Activated naive CD4-positive, alpha-beta T cell treated with anti-CD3 and anti-CD28 coated beads, Interleukin-2, amount 10 ng/mL, durations not matched to agents 7 days and 5 days (primary cell): ENCODE measurements around the gene NAPA.

Source experiments
- CTCF ChIA-PET: fragments of 350-600 bp; sonication (Branson Sonifier 250); formaldehyde crosslinking; loops from one replicate; lab custom pipeline; 2021; ENCODE audit warnings: antibody characterized with exemption; lab: Charles Lee
- DNase-seq: peaks from one replicate; pipeline ENCODE4 v3.0.0-alpha.2; 2020
- H3K27ac Mint-ChIP-seq: one replicate; pipeline ENCODE4 v1.8.0; 2021; ENCODE audit warnings: mild to moderate bottlenecking, moderate library complexity, mixed read lengths
- H3K27me3 Mint-ChIP-seq: one replicate; pipeline ENCODE4 v1.8.0; 2021; ENCODE audit warnings: mild to moderate bottlenecking, mixed read lengths
- H3K36me3 Mint-ChIP-seq: one replicate; pipeline ENCODE4 v1.8.0; 2021; ENCODE audit warnings: mixed read lengths
- H3K4me1 Mint-ChIP-seq: one replicate; pipeline ENCODE4 v1.8.0; 2021; ENCODE audit warnings: mixed read lengths
- H3K4me3 Mint-ChIP-seq: one replicate; pipeline ENCODE4 v1.8.0; 2021; ENCODE audit warnings: mild to moderate bottlenecking, moderate library complexity, mixed read lengths
- H3K9me3 Mint-ChIP-seq: one replicate; pipeline ENCODE4 v1.8.0; 2021; ENCODE audit warnings: mixed read lengths

NAPA gene

DNA sequence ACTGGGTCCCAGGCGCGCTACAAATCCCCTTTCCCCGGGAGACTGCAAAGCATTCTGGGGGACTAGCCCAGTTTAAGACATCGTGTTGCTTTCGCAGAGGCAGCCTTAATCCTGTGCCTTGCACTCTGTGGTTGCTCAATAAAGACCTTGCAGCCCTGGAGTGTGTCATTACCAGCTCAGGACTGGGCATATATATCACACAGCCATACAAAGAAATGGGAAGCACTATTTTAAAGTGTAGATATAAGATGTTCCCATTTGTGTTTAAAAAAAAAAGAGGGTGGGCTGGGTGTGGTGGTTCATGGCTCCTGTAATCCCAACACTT lies 11.1 kb downstream of the NAPA start:
- H3K9me3 Mint-ChIP-seq: no peaks in the 10 kb centered on the region
- H3K27ac Mint-ChIP-seq: no peak overlapping the region
- H3K36me3 Mint-ChIP-seq: peaks cover 21% of the 10 kb centered on the region
- H3K4me3 Mint-ChIP-seq: no peak overlapping the region
- DNase-seq: no peak
- no peaks in the 10 kb centered on the region for H3K27me3 Mint-ChIP-seq
- CTCF ChIA-PET: no interaction called here
- H3K4me1 Mint-ChIP-seq: no peaks in the 10 kb centered on the region

DNA sequence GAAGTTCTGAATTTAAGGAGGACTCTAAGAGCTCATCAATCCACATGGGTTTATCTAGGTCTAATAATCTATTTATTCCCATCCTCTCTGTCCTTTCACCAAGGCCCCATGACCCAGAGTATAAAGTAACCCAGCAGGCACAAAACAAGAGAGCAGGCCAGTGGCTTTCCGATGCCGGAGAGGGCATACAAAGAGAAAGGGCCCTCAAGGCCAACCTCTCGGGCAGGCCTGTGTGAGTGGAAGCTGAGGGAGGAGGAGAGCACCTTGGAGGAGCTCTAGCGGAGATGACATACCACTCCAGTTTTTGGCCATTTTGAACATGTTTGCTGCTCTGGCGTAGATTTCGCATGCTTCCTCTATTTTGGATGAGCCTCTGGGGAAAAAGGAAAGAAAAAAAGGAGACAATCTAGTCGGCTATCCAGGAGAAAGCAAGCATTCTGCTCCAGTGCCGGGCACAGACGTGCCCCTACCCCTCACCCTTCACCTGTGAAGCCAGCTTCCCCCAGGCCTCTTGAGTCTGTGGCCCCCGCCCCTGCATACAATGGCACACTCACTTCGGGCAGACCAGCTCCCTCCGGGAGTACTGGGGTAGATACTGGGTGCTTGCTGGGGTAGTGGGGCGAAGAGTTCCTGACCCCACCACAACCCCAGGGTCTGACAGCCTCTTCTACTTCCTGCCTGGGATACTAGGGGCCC lies 11.6 kb downstream of the NAPA start:
- CTCF ChIA-PET: no interaction called here
- Mint-ChIP-seq H3K9me3 (no peaks in the 10 kb centered on the region), H3K27me3 (no peaks in the 10 kb centered on the region), H3K36me3 (peaks cover 21% of the 10 kb centered on the region), H3K4me3 (no peak overlapping the region), H3K27ac (no peak overlapping the region), H3K4me1 (no peaks in the 10 kb centered on the region)
- no peak for DNase-seq

DNA sequence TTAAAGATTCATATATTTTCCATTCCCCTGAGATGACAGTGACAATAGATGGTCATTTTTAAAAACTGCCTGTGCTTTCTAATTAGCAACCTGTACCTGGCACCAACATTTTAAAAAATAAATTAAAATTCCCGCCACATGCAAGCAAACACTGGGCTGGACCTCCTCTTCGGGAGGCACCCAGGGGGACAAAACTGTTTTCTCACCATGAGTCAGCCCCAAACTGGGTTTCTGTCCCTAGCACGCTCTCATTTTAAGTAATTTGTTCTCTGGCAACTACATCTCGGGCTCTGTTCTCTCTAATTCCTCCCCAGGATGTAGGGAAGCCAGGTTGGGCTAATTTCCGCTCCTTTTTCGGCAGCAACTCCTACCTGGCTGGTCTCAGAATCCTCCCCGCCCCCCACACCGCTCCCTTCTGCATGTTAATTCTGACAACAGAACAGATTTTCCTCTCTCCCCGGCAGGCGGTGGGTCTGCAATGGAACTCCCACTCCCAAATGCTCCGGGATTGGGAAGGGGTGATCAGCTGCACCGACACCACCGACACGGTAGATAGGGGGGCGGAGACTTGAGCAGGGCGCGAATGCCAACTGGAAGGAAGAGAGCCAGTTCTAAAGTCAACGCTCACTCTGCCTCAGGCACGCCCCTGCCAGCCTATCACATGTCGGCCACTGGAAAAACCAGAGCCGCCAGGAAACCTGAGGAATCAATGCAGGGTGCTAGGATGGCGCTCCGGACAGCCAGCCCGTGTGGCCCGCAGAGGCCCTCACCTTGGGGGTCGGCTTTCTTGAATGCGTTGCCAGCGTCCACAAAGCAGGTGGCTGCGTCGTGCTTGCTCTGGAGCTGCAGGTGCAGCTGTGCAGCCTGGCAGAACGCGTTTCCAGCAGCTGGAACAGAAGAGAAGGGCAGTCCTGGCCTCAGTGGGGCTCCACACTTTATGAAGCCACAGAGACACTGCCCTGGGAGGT lies 14.7 kb downstream of the NAPA start:
- H3K36me3 Mint-ChIP-seq: peaks cover 26% of the 10 kb centered on the region

DNA sequence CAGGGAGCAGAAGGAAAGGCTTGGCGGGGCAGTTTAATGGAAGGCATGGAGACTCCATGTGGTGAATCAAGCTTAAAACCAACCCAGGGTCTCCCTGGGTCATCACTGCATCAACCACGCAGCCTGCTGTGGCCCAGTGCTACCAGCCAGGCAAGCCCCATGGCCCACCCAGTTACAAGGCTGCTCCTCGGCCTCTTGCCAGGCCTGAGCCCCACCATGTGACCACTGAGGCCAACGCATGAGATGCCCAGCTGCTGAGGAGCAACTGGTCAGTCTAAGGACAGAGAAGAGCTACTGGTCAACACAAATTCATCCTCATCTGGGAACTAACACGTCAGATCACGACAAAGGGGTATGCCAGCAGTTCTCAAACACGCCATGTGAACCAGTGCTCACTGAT lies 15.5 kb downstream of the NAPA start:
- H3K27me3 Mint-ChIP-seq: no peaks in the 10 kb centered on the region
- CTCF ChIA-PET: no interaction called here
- no peaks in the 10 kb centered on the region for H3K9me3 Mint-ChIP-seq
- H3K4me3 Mint-ChIP-seq: no peak overlapping the region
- DNase-seq: no peak
- H3K4me1 Mint-ChIP-seq: no peaks in the 10 kb centered on the region
- H3K36me3 Mint-ChIP-seq: peaks cover 26% of the 10 kb centered on the region
- no peak overlapping the region for H3K27ac Mint-ChIP-seq

More for the DNA sequence above, 14.7 kb downstream of the NAPA start:
- H3K27ac Mint-ChIP-seq: no peak overlapping the region
- no peak overlapping the region for H3K4me3 Mint-ChIP-seq
- no peaks in the 10 kb centered on the region for H3K4me1 Mint-ChIP-seq
- CTCF ChIA-PET: no interaction called here
- no peaks in the 10 kb centered on the region for H3K9me3 Mint-ChIP-seq
- no peaks in the 10 kb centered on the region for H3K27me3 Mint-ChIP-seq
- no peak for DNase-seq

DNA sequence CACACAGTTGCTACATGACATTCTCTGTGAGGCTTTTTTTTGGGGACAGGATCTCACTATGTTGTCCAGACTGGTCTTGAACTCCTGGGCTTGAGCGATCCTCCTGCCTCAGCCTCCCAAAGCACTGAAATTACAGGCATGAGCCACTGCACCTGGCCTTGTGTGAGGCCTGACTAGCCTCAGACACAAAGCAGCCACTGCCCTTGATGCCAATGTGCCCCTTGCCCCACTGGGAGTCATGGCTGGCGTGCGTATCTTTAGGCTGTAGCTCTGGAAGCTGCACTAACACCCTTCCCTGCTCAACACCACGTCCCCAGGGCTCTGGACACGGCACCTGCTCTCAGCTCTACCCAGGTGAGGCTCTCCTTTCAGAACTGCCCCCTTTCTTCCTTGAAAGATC lies 16.3 kb downstream of the NAPA start:
- CTCF ChIA-PET: interaction anchor here (0.8 kb wide), 1 partner anchor 62 kb away, joined by 3 read pairs; no protein-coding TSS in a partner anchor
- Mint-ChIP-seq H3K9me3 (no peaks in the 10 kb centered on the region), H3K36me3 (peaks cover 23% of the 10 kb centered on the region), H3K27ac (peak overlapping the region; percentile 33), H3K4me1 (no peaks in the 10 kb centered on the region), H3K4me3 (no peak overlapping the region), H3K27me3 (no peaks in the 10 kb centered on the region)
- DNase-seq: no peak

DNA sequence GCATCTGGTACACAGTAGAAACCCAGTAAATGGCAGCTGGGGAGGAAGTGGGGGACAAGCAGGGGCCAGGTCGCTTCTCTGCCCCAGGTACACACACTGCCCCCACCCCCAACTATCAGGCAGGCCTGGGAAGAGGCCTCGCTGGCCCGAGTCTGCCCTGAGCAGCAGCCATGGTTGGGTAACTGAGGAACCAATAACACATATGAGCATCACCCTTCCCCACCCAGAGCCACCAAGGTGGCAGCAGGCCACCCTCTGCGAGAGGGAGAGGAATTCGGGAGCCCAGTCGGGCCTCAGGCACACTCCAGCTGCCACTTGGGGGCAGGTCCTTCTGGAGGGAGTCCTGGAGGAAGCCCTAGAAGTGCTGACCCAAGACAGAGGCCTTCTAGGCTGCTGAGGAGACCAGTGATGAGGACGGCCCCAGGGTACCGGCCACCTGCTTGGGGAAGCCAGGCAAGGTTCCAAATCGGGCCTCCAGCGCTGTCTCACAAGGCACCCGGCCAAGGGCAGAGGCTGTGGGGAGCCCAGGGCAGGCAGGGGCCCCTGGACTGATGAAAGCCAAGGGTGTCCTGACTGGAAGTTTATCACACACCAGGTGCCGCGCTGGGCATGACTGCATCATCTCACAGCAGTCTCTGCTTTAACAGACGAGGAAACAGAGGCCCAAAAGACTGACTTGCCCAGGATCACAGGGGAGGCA lies 16.9 kb downstream of the NAPA start:
- peaks cover 18% of the 10 kb centered on the region for H3K36me3 Mint-ChIP-seq
- no peak for DNase-seq
- H3K4me3 Mint-ChIP-seq: no peak overlapping the region
- no peak overlapping the region for H3K27ac Mint-ChIP-seq
- H3K4me1 Mint-ChIP-seq: no peaks in the 10 kb centered on the region
- no peaks in the 10 kb centered on the region for H3K27me3 Mint-ChIP-seq
- CTCF ChIA-PET: no interaction called here
- H3K9me3 Mint-ChIP-seq: no peaks in the 10 kb centered on the region

DNA sequence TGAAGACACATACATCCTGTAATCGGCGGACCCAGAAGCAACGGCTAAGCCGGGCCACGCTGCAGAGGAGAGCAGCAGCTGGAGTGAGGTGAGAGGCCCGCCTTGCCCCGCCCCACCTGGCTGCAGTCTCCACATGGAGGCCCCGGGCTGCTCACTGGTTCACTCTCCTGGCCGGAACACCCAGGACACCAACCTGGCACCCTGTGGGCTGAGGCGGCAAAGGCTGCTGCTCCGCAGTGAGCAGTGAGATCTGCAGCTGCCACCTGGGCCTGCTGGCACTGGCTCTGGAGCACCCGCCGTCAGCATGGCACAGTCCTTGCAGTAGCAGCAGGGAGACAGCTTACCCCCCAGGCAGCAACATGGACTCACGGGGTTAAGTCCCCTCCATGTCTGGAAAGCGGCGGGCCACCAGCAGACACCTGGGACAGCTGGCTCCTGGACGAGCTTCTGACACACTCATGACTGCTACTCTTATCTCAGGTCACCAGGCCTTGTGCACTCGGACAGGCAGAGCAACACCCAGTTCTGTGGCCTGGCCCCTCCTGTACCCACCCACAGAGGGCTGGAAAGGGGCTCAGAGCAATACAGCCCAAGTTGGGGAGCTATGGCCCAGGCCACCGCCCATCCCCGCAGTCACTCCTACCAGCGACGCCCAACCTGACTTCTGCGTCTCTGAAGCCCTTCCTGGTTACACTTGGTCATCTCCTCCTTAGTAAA lies 17.7 kb downstream of the NAPA start:
- Mint-ChIP-seq H3K27ac (no peak overlapping the region), H3K9me3 (no peaks in the 10 kb centered on the region), H3K4me3 (no peak overlapping the region), H3K27me3 (no peaks in the 10 kb centered on the region), H3K4me1 (no peaks in the 10 kb centered on the region), H3K36me3 (peaks cover 13% of the 10 kb centered on the region)
- no peak for DNase-seq
- CTCF ChIA-PET: interaction anchor here (0.9 kb wide), 1 partner anchor 10 kb away, joined by 3 read pairs; no protein-coding TSS in a partner anchor

DNA sequence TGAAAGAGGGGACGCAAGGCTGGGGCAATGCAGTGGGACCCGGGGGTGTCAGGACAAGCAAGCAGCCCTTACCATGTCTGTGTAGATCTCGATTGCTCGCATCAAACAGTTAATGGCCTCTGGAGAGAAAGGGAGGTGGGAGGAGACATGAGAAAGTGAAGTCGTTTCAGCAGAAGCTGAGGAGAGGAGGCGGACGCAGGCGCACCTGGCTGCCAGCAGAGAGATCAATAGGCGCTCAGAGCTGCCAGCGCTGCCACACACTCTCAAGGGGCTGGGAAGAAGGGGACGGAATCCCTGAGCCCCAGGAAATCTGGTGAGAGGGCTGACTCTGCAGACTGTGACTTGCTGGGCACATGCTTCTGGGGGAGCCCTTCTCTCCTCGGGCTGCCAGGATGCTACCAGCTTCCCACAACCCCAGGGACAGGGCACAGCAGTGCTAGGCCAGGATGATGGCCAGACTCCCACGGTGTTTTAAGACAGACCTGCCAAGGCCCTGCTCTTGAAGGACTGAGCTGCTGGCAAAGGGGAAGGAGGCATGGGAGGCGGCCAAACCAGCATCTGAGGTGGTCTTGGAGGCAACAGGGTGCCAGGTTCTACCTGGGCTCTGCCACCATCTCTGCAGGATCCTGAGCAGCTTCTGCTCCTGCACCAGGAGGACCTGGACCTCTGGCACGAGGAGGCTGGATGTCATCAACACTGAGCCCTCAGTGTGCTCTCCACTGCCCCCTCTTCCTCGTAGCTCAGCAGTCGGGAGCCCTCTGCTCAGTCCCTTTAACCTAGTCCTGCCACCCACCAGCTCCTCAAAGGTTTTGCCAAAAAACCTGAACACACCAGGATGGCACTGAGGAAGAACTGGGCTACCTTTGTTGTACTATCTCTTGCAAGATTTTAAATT lies 19.1 kb downstream of the NAPA start:
- CTCF ChIA-PET: interaction anchor here (0.9 to 1.7 kb wide), 4 partner anchors 9 to 147 kb away, joined by 3 to 5 read pairs (median 4); partner anchors contain the start of genes DHX34 and KPTN
- Mint-ChIP-seq H3K9me3 (no peaks in the 10 kb centered on the region), H3K27ac (peak overlapping the region; percentile 62), H3K4me1 (no peaks in the 10 kb centered on the region), H3K27me3 (no peaks in the 10 kb centered on the region), H3K4me3 (no peak overlapping the region), H3K36me3 (peaks cover 8% of the 10 kb centered on the region)
- DNase-seq: no peak

DNA sequence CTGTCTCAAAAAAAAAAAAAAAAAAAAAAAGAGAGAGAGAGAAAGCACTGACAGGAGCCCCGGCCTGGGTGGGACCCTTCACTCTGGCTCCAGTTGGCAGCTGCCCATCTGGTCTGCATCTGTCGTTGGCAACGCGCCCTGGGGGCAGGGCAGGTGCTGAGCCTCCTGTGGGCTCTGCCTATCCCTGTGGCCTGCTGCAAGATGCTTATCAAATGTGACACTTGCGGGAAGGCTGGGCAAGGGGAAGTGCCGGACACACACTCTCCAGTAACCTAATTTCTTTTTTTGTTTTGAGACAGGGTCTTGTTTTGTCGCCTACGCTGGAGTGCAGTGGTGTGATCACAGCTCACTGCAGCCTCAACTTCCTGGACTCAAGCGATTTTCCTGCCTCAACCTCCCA lies 20.1 kb downstream of the NAPA start:
- H3K27ac Mint-ChIP-seq: no peak overlapping the region

DNA sequence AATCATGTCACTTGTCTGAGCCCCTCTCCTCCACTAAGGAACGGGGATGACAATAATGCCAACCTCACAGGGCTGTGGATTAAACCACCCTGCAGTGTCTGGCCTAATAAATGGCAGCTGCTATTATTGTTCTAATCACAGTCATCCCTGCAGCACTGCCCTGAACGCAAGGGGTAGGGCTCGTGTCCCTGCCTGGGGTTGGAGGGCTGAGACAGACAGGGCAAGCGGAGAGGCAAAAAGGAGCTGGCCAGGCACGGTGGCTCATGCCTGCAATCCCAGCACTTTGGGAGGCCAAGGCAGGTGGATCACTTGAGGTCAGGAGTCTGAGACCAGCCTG lies 20.7 kb downstream of the NAPA start:
- CTCF ChIA-PET: no interaction called here
- H3K4me1 Mint-ChIP-seq: no peaks in the 10 kb centered on the region
- H3K4me3 Mint-ChIP-seq: no peak overlapping the region
- DNase-seq: no peak
- H3K36me3 Mint-ChIP-seq: peaks cover 13% of the 10 kb centered on the region
- H3K9me3 Mint-ChIP-seq: no peaks in the 10 kb centered on the region
- H3K27me3 Mint-ChIP-seq: no peaks in the 10 kb centered on the region
- no peak overlapping the region for H3K27ac Mint-ChIP-seq

More for the DNA sequence above, 20.1 kb downstream of the NAPA start:
- CTCF ChIA-PET: interaction anchor here (1.7 kb wide), 1 partner anchor 11 kb away, joined by 5 read pairs; the partner anchor contains the start of gene KPTN
- no peaks in the 10 kb centered on the region for H3K9me3 Mint-ChIP-seq
- H3K4me3 Mint-ChIP-seq: no peak overlapping the region
- H3K4me1 Mint-ChIP-seq: no peaks in the 10 kb centered on the region
- H3K36me3 Mint-ChIP-seq: peaks cover 13% of the 10 kb centered on the region
- DNase-seq: no peak
- H3K27me3 Mint-ChIP-seq: no peaks in the 10 kb centered on the region

DNA sequence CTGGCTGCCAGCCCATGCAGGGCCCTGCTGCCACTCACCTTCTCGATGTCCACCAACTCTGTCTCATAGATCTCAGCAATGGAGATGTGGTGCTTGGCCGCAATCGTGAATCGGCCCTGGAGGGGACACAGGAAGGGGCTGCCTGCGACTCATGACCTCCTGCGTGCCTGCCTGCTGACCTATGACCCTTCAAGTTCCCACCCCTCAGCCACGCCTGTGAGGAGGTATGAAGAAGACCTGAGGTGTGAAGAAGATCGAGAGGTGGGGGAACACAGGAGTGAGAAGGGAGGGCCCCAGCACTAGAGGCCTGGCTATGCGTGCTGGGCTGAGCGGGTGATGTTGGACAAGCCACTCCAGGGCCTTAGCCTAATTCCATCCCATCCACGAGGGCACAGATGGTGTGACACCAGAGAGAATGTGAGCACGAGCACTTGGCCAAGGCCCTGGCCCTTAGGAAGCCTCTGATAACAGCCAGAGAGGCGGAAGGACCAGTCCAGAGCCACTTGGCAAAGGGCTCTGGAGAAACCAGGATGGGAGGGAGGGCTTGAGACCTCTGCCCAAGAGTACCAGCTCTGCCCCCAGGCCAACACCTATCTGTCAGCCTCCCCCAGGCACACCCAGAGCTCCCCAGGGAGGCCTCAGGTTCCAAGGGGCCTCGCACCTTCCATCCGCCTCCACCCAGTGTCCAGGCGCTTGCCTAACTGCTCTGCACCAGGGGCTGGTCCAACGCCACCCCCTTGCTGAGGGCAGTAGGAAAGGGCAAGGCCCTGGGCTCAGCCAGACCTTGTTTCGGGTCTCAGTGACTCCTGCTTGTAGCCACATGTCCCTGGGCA lies 21.3 kb downstream of the NAPA start:
- Mint-ChIP-seq H3K27me3 (no peaks in the 10 kb centered on the region), H3K27ac (no peak overlapping the region)
- CTCF ChIA-PET: no interaction called here

DNA sequence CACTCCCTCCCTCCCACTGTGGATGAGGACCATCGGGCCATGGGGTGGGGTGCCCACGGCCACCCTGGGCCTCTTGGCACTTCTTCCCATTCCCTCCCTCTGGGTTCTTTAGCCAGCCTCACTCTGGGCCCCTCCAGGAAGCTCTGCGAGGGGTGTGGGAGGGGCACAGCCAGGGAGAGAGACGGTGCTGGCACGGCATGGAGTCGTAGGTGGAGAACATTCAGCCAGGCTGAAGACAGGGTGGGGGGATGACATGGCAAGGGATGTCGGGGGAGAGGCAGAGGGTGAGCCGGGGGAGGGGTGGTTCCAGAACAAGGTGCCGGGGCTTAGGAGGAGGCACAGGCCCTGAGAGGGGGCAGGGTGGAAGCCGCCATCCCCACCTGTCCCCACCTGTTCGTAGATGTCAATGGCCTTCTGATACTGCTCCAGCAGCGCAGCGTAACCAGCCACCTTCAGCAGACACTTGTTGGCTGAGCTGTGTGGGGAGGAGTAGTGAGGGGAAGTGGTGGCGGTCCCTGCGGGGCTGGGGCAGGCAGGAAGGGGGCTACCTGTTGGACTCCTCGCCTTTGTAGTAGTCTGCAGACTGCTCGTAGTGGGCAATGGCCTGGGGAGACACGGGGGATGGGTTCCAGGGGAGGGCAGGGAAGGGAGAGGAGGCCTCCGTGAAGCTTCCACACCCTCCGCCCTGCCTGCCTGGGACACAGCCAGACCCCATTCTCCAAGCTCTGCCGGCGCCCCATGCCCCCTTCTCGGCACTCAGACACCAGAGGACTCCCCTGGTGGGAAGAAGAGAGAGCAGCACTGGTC lies 22.1 kb downstream of the NAPA start:
- DNase-seq: no peak
- peaks cover under 1% of the 10 kb centered on the region for H3K4me1 Mint-ChIP-seq
- H3K27ac Mint-ChIP-seq: no peak overlapping the region
- no peaks in the 10 kb centered on the region for H3K27me3 Mint-ChIP-seq
- no peak overlapping the region for H3K4me3 Mint-ChIP-seq
- H3K9me3 Mint-ChIP-seq: no peaks in the 10 kb centered on the region
- CTCF ChIA-PET: no interaction called here
- H3K36me3 Mint-ChIP-seq: peaks cover 13% of the 10 kb centered on the region

More for the DNA sequence above, 21.3 kb downstream of the NAPA start:
- Mint-ChIP-seq H3K4me3 (no peak overlapping the region), H3K36me3 (peaks cover 13% of the 10 kb centered on the region), H3K9me3 (no peaks in the 10 kb centered on the region), H3K4me1 (no peaks in the 10 kb centered on the region)
- no peak for DNase-seq
